SK-N-SH treated with all-trans-retinoic acid at 6 μM for 48 hours (cell line): ENCODE measurements around the gene LANCL1.

Source experiments
- ATAC-seq: fragments of 200-7000 bp; cut with Tn5 transposase; 3 replicates; pipeline ENCODE4 v1.9.1; 2020; ENCODE audit warnings: mild to moderate bottlenecking, moderate library complexity
- ARNTL ChIP-seq: fragments of 450-650 bp; formaldehyde crosslinking; IDR thresholded peaks from 2 replicates; pipeline ENCODE4 v1.5.0; 2020; ENCODE audit warnings: low read depth, mild to moderate bottlenecking, moderate library complexity, borderline replicate concordance
- BACH2 ChIP-seq: fragments of 250-450 bp; sonication (Bioruptor Pico); IDR thresholded peaks from 2 replicates; pipeline ENCODE4 v1.9.0; 2021; ENCODE audit warnings: mild to moderate bottlenecking, borderline replicate concordance
- CSDC2 ChIP-seq: fragments of 250-450 bp; sonication (Bioruptor Pico); IDR thresholded peaks from 2 replicates; pipeline ENCODE4 v1.5.0; 2020; ENCODE audit warnings: mild to moderate bottlenecking, moderate library complexity
- GLIS3 ChIP-seq: fragments of 250-450 bp; sonication (Bioruptor Pico); IDR thresholded peaks from 2 replicates; pipeline ENCODE4 v1.5.0; 2020; ENCODE audit warnings: mild to moderate bottlenecking, moderate library complexity
- ISL1 ChIP-seq: fragments of 250-450 bp; sonication (Bioruptor Pico); IDR thresholded peaks from 2 replicates; pipeline ENCODE4 v2.1.2; 2022; ENCODE audit warnings: mild to moderate bottlenecking, moderate library complexity
- OSR1 ChIP-seq: fragments of 250-450 bp; sonication (Bioruptor Pico); IDR thresholded peaks from 2 replicates; pipeline ENCODE4 v1.8.0; 2022; ENCODE audit warnings: moderate library complexity, mild to moderate bottlenecking, inconsistent platforms
- PPARA ChIP-seq: fragments of 250-450 bp; sonication (Bioruptor Pico); IDR thresholded peaks from 2 replicates; pipeline ENCODE4 v1.5.0; 2020; ENCODE audit warnings: mild to moderate bottlenecking, borderline replicate concordance
- RARB ChIP-seq: fragments of 250-450 bp; sonication (Bioruptor Pico); IDR thresholded peaks from 2 replicates; pipeline ENCODE4 v1.8.0; 2021; ENCODE audit warnings: mild to moderate bottlenecking, moderate library complexity
- SNAI2 ChIP-seq: fragments of 250-450 bp; sonication (Bioruptor Pico); IDR thresholded peaks from 2 replicates; pipeline ENCODE4 v1.5.0; 2020; ENCODE audit warnings: mild to moderate bottlenecking, moderate library complexity
- TCF4 ChIP-seq: fragments of 250-450 bp; sonication (Bioruptor Pico); IDR thresholded peaks from 2 replicates; pipeline ENCODE4 v1.8.0; 2021; ENCODE audit warnings: mild to moderate bottlenecking, moderate library complexity, borderline replicate concordance
- TOX ChIP-seq: fragments of 250-450 bp; sonication (Bioruptor Pico); IDR thresholded peaks from 2 replicates; pipeline ENCODE4 v1.8.0; 2021; ENCODE audit warnings: mild to moderate bottlenecking, moderate library complexity, borderline replicate concordance
- ZC3H10 ChIP-seq: fragments of 250-450 bp; sonication (Bioruptor Pico); IDR thresholded peaks from 2 replicates; pipeline ENCODE4 v1.5.1; 2021; ENCODE audit warnings: mild to moderate bottlenecking, moderate library complexity
- ZFP3 ChIP-seq: fragments of 250-450 bp; sonication (Bioruptor Pico); IDR thresholded peaks from 2 replicates; pipeline ENCODE4 v1.5.0; 2020; ENCODE audit warnings: mild to moderate bottlenecking, moderate library complexity
- ZFP30 ChIP-seq: fragments of 450-650 bp; formaldehyde crosslinking; IDR thresholded peaks from 2 replicates; pipeline ENCODE4 v1.5.0; 2022; ENCODE audit warnings: mild to moderate bottlenecking, moderate library complexity
- ZNF565 ChIP-seq: fragments of 450-650 bp; formaldehyde crosslinking; conservative IDR thresholded peaks from 2 replicates; pipeline ENCODE4 v1.5.0; 2020; ENCODE audit warnings: low read depth, mild to moderate bottlenecking, moderate library complexity
- ZNF70 ChIP-seq: fragments of 450-650 bp; formaldehyde crosslinking; IDR thresholded peaks from 2 replicates; pipeline ENCODE4 v1.5.0; 2020; ENCODE audit warnings: mild to moderate bottlenecking, moderate library complexity
- ZNF8 ChIP-seq: fragments of 450-650 bp; formaldehyde crosslinking; IDR thresholded peaks from 2 replicates; pipeline ENCODE4 v1.5.0; 2020; ENCODE audit warnings: mild to moderate bottlenecking, moderate library complexity
- TF ChIP-seq, protein P1 (sequence below): fragments of 250-450 bp; sonication (Bioruptor Pico); IDR thresholded peaks from 2 replicates; pipeline ENCODE4 v1.8.0; 2021; ENCODE audit warnings: low read depth, mild to moderate bottlenecking, moderate library complexity, borderline replicate concordance
- TF ChIP-seq, protein P2 (sequence below): fragments of 250-450 bp; sonication (Bioruptor Pico); IDR thresholded peaks from 2 replicates; pipeline ENCODE4 v1.5.1; 2021; ENCODE audit warnings: mild to moderate bottlenecking, moderate library complexity
- TF ChIP-seq, protein P3 (sequence below): fragments of 250-450 bp; sonication (Bioruptor Pico); IDR thresholded peaks from 2 replicates; pipeline ENCODE4 v1.8.0; 2020; ENCODE audit warnings: mild to moderate bottlenecking, moderate library complexity, borderline replicate concordance
- TF ChIP-seq, protein P4 (sequence below): fragments of 250-450 bp; sonication (Bioruptor Pico); IDR thresholded peaks from 2 replicates; pipeline ENCODE4 v1.5.1; 2020; ENCODE audit warnings: low read depth, mild to moderate bottlenecking, moderate library complexity

LANCL1 gene

DNA sequence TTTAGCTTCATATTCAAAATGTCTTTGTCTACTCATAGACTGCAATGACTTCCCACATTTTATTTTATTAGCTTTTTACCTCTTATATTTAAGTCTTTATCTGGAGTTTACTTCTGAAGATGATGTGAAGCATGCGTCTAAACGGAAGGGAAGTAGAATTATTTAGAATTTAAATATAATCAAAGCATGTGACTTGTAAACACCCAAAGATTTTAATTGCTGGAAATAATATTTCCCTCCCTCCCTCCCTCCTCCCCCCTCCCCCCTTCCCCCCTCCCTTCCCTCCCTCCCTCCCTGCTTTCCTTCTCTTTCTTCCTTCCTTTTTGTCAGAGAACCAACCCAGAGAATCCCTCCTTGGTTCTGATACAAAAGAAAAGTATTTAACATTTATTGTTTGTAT is 2.1 kb upstream of the LANCL1 start:
- TF ChIP-seq CSDC2 (no peak), BACH2 (CRISPR knock-in tag) (no peak), SNAI2 (CRISPR knock-in tag) (no peak), ZFP3 (CRISPR knock-in tag) (no peak), TCF4 (no peak), ZC3H10 (no peak), PPARA (CRISPR knock-in tag) (no peak), GLIS3 (CRISPR knock-in tag) (no peak), ZNF565 (CRISPR knock-in tag) (no peak), ZFP30 (CRISPR knock-in tag) (no peak), RARB (CRISPR knock-in tag) (no peak), ARNTL (CRISPR knock-in tag) (no peak), TOX (no peak), ISL1 (CRISPR knock-in tag) (no peak)
- TF ChIP-seq, protein P1, sequence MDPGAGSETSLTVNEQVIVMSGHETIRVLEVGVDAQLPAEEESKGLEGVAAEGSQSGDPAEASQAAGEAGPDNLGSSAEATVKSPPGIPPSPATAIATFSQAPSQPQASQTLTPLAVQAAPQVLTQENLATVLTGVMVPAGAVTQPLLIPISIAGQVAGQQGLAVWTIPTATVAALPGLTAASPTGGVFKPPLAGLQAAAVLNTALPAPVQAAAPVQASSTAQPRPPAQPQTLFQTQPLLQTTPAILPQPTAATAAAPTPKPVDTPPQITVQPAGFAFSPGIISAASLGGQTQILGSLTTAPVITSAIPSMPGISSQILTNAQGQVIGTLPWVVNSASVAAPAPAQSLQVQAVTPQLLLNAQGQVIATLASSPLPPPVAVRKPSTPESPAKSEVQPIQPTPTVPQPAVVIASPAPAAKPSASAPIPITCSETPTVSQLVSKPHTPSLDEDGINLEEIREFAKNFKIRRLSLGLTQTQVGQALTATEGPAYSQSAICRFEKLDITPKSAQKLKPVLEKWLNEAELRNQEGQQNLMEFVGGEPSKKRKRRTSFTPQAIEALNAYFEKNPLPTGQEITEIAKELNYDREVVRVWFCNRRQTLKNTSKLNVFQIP (CRISPR knock-in tag), result no peak
- TF ChIP-seq, protein P2, sequence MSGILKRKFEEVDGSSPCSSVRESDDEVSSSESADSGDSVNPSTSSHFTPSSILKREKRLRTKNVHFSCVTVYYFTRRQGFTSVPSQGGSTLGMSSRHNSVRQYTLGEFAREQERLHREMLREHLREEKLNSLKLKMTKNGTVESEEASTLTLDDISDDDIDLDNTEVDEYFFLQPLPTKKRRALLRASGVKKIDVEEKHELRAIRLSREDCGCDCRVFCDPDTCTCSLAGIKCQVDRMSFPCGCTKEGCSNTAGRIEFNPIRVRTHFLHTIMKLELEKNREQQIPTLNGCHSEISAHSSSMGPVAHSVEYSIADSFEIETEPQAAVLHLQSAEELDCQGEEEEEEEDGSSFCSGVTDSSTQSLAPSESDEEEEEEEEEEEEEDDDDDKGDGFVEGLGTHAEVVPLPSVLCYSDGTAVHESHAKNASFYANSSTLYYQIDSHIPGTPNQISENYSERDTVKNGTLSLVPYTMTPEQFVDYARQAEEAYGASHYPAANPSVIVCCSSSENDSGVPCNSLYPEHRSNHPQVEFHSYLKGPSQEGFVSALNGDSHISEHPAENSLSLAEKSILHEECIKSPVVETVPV (CRISPR knock-in tag), result no peak
- TF ChIP-seq, protein P3, sequence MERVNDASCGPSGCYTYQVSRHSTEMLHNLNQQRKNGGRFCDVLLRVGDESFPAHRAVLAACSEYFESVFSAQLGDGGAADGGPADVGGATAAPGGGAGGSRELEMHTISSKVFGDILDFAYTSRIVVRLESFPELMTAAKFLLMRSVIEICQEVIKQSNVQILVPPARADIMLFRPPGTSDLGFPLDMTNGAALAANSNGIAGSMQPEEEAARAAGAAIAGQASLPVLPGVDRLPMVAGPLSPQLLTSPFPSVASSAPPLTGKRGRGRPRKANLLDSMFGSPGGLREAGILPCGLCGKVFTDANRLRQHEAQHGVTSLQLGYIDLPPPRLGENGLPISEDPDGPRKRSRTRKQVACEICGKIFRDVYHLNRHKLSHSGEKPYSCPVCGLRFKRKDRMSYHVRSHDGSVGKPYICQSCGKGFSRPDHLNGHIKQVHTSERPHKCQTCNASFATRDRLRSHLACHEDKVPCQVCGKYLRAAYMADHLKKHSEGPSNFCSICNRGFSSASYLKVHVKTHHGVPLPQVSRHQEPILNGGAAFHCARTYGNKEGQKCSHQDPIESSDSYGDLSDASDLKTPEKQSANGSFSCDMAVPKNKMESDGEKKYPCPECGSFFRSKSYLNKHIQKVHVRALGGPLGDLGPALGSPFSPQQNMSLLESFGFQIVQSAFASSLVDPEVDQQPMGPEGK (CRISPR knock-in tag), result no peak
- TF ChIP-seq, protein P4, sequence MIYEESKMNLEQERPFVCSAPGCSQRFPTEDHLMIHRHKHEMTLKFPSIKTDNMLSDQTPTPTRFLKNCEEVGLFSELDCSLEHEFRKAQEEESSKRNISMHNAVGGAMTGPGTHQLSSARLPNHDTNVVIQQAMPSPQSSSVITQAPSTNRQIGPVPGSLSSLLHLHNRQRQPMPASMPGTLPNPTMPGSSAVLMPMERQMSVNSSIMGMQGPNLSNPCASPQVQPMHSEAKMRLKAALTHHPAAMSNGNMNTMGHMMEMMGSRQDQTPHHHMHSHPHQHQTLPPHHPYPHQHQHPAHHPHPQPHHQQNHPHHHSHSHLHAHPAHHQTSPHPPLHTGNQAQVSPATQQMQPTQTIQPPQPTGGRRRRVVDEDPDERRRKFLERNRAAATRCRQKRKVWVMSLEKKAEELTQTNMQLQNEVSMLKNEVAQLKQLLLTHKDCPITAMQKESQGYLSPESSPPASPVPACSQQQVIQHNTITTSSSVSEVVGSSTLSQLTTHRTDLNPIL (CRISPR knock-in tag), result no peak
- TF ChIP-seq, all 23 proteins: peak for 0
- no peak for ATAC-seq

DNA sequence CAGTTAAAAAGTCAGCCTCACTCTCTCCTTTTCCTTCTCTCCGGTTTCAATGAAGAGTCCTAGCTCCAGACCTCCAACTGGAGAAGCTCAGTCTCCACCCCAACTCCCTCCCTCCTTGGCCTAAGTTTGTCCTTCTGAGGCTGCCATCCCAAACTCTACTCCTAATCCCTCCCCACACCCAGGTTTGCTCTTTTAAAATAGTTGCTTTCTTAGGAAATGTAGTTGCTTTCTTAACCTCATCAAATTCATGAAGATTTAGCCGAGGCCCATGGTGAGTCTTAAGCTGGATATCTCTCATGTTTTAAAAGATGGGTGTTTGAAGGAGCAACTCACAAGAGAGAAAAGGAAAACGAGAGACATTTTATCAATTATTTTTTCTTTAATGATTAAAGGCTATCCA is 937 bp upstream of the LANCL1 start:
- peak; percentile 81 for ATAC-seq
- TF ChIP-seq OSR1 (CRISPR knock-in tag) (no peak), GLIS3 (CRISPR knock-in tag) (no peak), ZNF8 (CRISPR knock-in tag) (no peak), ZFP30 (CRISPR knock-in tag) (no peak), ZNF70 (CRISPR knock-in tag) (no peak), ZFP3 (CRISPR knock-in tag) (no peak), BACH2 (CRISPR knock-in tag) (no peak), TCF4 (no peak)
- TF ChIP-seq, protein P1 (CRISPR knock-in tag), result no peak
- TF ChIP-seq, protein P3 (CRISPR knock-in tag), result no peak

DNA sequence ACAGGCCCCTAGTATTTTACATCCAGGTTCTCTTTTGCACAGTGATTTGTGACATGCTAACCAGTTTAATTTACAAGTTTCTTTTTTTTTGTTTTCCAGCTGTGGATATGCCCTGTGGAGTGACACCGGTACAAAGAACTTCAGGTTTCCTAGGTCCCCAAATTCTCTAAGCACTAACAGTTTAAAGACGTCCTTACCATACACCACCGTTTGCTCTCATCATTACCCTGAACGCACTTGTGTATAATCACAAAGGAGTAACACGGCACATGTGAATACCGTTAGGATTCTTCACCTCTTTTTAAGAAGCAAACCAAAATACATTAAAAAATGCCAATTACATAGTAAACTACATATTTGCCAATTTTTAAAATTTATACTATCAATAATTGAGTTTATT is 853 bp downstream of the LANCL1 start:
- TF ChIP-seq ZNF565 (CRISPR knock-in tag), result no peak
- TF ChIP-seq, protein P2 (CRISPR knock-in tag), result no peak
- no peak for TF ChIP-seq PPARA (CRISPR knock-in tag)
- TF ChIP-seq, all 23 proteins: peak for 0
- ATAC-seq, result peak; percentile 36
